Epithelial cell of esophagus (primary cell): Measurements from ENCODE around the gene BTN1A1.

Source experiments
- DNase-seq: peaks from one replicate; pipeline ENCODE4 v3.0.0; 2010; ENCODE audit warnings: low read depth
- H3K4me3 ChIP-seq: 2 replicates; pipeline ENCODE4 v1.5.1; 2011; ENCODE audit warnings: mild to moderate bottlenecking, low read length, control low read depth
- CTCF ChIP-seq: IDR thresholded peaks from 2 replicates; pipeline ENCODE4 v1.5.1; 2011; ENCODE audit warnings: low read depth, mild to moderate bottlenecking, low read length, control low read depth, inconsistent platforms; ENCODE audit not compliant: insufficient read depth; ENCODE audit errors: missing control alignments

Gene BTN1A1

GRCh38 chr6:26552205-26552604 is 52.1 kb downstream of the BTN1A1 start:
- TF ChIP-seq CTCF = no peak
- DNase-seq = no peak
- no peak overlapping the region for H3K4me3 ChIP-seq

GRCh38 chr6:26552640-26553188 is 52.6 kb downstream of the BTN1A1 start:
- no peak for DNase-seq
- H3K4me3 ChIP-seq = peak overlapping the region; percentile 76
- no peak for TF ChIP-seq CTCF

- DNase-seq = peak; percentile 70
- no peak for TF ChIP-seq CTCF
These were observed 53.1 kb downstream of the BTN1A1 start for GRCh38 chr6:26553264-26553634.

GRCh38 chr6:26553635-26554446 is 53.7 kb downstream of the BTN1A1 start:
- no peak for TF ChIP-seq CTCF
- H3K4me3 ChIP-seq = peak overlapping the region; percentile 76
- peak; percentile 91 for DNase-seq

More at GRCh38 chr6:26553264-26553634, 53.1 kb downstream of the BTN1A1 start:
- peak overlapping the region; percentile 76 for H3K4me3 ChIP-seq

- peak overlapping the region; percentile 76 for H3K4me3 ChIP-seq
- no peak for TF ChIP-seq CTCF
- DNase-seq = no peak
These were observed 54.3 kb downstream of the BTN1A1 start for GRCh38 chr6:26554447-26554696.

GRCh38 chr6:26554697-26555504 is 54.8 kb downstream of the BTN1A1 start:
- H3K4me3 ChIP-seq = peak overlapping the region; percentile 76
- peak; percentile 70 for DNase-seq
- TF ChIP-seq CTCF = no peak
